HG02642 (cell line): ENCODE measurements around the gene VARS1.
"Not testable (repeated sequence)": the region's sequence is repeated elsewhere in the genome, so short reads cannot be mapped to it uniquely, and the experiment has no call there.

Experiments used
- ATAC-seq: cut with Tn5 transposase; IDR thresholded peaks from one replicate; pipeline ENCODE4 v1.9.1; 2021; ENCODE audit warnings: mild to moderate bottlenecking; ENCODE audit not compliant: unreplicated experiment, poor library complexity

The VARS1 gene

DNA sequence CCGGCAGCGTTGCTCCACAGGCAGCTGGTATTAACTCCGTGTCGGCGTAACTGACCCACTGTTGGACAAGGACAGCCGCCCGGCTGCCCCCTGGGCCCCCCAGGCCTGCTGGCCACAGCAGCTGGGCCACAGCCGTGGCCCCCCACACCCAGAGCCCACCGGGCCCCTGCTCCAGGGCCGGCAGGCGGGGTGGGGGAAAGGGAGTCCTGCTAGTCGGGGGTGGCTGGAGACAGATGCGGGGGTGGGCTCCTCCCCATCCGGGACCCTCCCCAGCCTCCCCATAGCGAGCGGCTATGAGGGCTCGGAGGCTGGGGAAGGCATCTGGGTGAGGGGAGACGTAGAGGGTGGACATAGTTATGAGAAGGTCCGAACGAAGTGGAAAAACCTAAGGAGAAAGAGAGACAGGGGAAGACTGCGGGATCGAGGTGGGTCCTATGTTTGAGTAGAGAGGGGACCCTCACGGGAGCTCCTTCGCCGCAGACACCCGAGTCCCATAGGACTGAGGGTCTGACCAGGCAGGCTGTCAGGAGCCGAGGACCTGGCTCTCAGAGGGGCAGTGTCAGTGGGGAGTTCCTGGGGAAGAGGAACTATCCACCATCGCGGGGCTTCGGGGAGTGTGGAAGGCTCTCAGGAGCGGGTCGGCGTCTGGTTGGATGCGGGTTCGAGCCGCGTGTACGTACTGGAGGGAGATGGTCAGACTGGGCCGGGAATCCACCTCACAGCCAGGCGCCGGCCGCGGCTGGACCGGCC, 511 bp downstream of the VARS1 start:
- ATAC-seq = peak; percentile 15

- ATAC-seq = no peak
These were observed 1.2 kb downstream of the VARS1 start for GRCh38 chr6:31794294-31794865.

GRCh38 chr6:31793927-31794245, 1.7 kb downstream of the VARS1 start:
- not testable (repeated sequence) for ATAC-seq

DNA sequence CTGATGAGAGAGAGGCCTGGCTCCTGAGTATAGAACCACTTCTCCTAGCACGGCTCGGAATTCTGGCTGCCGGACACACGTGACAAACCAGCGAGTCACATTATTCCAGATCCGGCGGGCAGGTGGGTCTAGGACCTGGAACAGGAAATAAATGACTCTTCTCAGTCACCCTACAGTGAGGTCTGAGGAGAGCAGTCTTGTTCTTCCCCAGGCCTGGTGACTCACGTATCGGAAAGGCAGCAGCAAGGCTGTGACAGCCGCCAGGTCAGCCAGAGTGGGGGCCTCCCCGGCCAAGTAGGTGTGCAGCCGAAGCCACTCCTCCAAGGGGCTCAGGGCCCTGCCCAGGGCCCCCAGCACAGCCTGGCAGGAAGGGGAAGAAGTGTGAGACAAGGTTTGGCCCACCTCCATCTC, 2.8 kb downstream of the VARS1 start:
- no peak for ATAC-seq

DNA sequence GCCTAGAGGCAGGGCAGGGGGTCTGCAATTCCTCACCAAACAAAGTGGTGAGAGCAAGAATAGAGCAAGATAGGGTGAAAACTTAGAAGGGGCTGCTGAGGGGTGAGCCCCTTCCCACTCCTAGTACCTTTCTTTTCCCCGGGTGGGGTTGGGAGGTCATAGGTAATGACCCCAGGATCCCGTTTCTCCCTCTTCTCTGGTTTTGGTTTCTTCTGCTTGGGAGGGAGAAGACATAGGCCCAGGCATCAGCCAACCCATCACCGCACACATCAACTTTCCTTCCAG, 3.5 kb downstream of the VARS1 start:
- no peak for ATAC-seq

GRCh38 chr6:31791324-31792089, 4.0 kb downstream of the VARS1 start:
- no peak for ATAC-seq

DNA sequence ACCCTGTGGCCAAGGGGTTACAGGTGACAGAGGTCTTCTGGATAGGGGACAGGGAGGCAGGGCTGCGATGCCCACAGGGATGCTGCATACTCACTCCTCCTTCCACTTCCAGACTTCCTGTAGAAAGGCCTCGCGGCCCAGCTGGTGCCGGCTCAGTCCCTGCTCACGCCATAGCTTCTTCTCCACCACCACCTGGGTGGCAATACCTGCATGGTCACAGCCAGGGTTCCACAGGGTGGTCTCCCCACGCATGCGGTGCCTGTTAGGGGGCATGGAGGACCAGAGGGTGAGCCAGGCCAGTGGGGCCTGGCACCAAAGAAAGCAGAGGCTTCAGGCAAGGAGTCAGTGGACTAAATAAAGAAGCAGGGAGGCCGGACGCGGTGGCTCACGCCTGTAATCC, 10.1 kb downstream of the VARS1 start:
- no peak for ATAC-seq

- no peak for ATAC-seq
These were observed 11.2 kb downstream of the VARS1 start for GRCh38 chr6:31784098-31784925.

GRCh38 chr6:31782126-31782855, 13.3 kb downstream of the VARS1 start:
- no peak for ATAC-seq

DNA sequence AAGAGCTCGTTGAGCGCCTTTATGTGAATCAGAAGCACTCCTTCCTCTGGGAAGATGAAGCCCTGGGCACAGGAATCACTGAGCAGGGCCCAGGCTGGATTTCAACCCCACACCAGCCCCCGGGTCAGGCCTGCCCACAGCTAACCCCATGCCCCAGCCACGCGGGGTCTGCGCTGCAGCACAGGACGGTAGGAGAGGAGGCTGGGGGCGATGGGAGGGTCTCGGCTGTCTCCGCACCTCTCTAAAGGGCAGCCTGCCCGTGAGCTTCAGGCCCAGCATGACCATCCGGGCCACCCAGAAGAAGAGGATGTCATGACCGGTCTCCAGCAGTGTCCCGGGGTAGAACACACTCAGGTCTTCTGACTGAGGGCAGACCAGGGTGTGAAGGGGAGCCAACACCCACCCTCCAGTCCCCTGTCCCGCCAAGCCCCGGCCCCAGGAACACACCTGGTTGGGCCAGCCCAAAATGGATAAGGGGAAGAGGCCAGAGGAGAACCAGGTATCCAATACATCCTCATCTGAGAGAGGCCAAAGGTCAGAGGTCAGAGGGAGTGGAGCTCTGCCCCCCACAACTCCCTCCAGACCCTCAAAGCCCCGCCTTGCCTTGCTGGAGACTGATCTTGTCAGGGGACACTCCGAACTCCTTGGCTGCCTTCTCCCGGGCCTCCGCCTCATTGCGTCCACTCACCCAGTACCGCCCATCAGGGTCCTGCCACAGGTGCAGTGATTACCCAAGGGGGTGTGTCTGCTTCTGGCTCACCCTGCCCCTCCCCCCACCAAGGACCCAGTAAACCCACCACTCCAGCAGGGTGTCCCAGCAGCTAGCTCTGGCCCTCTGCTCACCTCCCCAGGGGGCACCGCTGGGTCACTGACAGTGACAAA, 14.1 kb downstream of the VARS1 start:
- ATAC-seq = no peak

- no peak for ATAC-seq
These were observed 14.9 kb downstream of the VARS1 start for GRCh38 chr6:31780507-31781243.

DNA sequence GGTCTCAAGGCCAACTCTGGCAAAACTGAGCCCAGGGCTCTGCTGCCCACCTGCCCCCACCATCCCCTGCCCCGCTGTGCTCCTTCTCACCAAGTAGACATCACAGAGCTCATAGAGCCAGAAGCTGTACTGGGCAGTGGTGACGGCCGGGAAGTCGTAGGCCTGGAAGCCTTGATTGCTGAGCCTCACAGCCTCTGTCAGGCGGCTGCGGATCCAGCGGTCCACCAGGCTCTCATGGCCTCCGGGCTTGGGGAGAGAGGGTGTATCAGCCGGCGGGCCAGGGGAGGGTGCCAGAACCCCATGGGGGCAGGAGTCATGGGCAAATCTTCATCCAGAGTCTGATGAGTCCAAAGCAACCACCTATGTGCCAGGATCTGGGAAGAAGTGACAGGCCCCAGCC, 15.6 kb downstream of the VARS1 start:
- ATAC-seq = no peak

DNA sequence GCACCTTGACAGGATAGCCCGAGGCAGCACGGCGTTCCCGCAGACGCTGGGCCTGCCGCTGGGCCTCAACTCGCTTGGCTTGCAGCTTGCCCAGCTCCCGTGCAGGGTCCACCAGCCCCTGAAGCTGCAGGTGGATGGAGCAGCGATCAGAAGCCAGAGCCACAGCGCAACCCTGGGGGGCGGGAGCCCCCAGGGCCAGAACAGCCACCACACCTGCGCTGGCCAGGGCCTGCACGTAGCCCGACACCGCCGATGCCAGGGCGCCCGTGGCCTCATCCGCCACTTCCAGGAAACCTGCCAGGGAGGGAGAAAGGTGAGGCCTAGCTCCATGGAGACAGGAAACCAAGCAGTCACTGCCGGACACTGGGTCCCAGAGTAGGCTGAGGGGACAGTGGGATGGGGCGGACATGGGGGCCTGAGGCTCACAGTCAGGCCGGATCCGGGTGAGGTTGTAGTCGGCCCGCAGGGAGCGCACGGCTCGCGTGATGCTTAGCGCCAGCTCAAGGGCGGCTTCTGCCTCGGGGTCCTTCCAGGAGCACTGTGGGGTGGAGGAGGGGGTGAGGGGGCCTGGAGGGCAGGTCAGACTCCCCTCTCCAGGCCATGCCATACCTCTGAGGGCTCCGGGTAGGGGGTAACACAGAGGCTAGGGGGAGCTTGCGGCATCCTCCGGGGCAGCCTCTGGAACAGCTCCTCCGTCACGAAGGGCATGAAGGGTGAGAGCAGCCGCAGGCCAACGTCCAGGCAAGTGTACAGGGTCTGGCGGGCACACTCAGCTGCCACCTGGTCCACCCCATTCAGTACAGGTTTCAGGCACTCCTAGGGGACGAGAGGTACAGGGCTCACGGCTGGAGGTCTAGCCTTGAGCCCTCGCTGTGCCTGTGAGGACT, 16.3 kb downstream of the VARS1 start:
- no peak for ATAC-seq

- no peak for ATAC-seq
These were observed 17.4 kb downstream of the VARS1 start for GRCh38 chr6:31778193-31778592.

DNA sequence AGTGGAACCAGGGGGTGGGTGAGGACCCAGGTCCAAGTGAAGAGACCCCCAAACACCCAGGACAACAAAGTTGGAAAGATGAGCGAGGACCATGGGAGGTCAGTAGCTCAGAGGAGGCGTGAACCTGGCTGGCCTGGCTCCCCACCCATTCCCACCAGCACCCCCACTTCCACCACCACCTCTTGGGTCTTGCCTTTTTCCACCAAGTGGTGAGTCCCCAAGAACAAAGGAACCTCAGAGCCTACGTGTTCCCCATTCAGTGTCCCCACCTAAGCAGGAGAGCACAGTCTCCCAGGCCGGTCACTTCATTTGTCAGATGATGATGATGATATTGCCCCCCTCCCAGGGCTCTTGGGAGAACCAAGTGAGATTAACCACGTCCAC, 17.9 kb downstream of the VARS1 start:
- ATAC-seq = no peak

DNA sequence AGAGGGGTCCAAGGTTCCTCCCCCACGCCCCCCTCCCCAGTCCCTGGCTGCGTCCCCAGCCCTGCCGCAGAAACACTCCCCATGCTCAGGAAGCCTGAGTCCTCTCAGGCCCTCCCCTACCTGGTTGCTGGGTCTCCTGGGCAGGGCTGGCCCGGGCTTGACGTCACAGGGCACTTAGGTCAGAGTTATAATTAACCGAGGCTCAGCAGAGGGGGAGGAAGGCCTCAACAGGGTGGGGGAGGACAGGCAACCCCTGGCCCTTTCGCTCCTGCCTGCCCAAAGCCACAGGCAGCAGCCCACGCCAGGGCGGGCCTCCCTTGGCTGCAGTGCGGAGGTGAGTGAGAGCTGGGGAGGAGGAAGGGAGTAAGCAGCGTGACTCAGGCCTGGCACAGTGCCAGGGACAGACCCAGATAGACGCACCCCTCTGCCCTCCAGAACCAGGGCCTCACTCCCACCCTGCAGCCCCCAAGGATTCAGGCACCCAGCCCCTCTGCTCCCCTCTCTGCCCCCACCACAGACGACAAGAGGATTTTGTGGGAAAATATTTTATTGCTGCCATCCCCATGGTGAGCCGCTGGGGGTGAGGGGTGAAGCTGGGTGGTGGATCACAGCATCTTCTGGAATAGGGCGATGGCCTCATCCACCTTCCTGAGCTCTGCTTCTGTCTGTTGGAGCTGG, 18.4 kb downstream of the VARS1 start, which contains the start of gene VWA7:
Gene VWA7 (minus strand): TSS at position 340 of the 678 bp plus-strand sequence. CDS start 549 bp downstream, outside the sequence.
- peak; percentile 70 for ATAC-seq

- no peak for ATAC-seq
These were observed 19.0 kb downstream of the VARS1 start for GRCh38 chr6:31776485-31776988.
